Body of pancreas (tissue), 4 donors: ENCODE results near the gene FARS2.

Experiments used
- CTCF ChIP-seq, 7 experiments: fragments of 450-650 bp in 4 of 7; fragments of 200-600 bp in 3 of 7; sonication (generic) in 3 of 7; IDR thresholded peaks; one replicate each; pipeline ENCODE4 v1.5.1; 2016 to 2019; ENCODE audit warnings: antibody characterized with exemption in 7 of 7
- POLR2A ChIP-seq, 3 donors: fragments of 450-650 bp; IDR thresholded peaks; one replicate each; pipeline ENCODE4 v1.6.1; 2016; ENCODE audit warnings: antibody characterized with exemption in 3 of 3, mild to moderate bottlenecking in 2 of 3

- TF ChIP-seq CTCF (IDR thresholded peaks at IDR 0.05): no peak
- no peak for TF ChIP-seq POLR2A (IDR thresholded peaks at IDR 0.05)
These were observed 273.3 kb downstream of the FARS2 start for GRCh38 chr6:5534643-5535042.
